GM12872 (cell line): ENCODE measurements around the gene DUSP18.

Experiments used
- TF ChIP-seq, protein P1 (sequence below): IDR thresholded peaks from 3 replicates; pipeline ENCODE4 v1.5.1; 2011; ENCODE audit warnings: low read depth, mild to moderate bottlenecking, low read length, moderate library complexity; ENCODE audit not compliant: insufficient read depth

DUSP18 gene

DNA sequence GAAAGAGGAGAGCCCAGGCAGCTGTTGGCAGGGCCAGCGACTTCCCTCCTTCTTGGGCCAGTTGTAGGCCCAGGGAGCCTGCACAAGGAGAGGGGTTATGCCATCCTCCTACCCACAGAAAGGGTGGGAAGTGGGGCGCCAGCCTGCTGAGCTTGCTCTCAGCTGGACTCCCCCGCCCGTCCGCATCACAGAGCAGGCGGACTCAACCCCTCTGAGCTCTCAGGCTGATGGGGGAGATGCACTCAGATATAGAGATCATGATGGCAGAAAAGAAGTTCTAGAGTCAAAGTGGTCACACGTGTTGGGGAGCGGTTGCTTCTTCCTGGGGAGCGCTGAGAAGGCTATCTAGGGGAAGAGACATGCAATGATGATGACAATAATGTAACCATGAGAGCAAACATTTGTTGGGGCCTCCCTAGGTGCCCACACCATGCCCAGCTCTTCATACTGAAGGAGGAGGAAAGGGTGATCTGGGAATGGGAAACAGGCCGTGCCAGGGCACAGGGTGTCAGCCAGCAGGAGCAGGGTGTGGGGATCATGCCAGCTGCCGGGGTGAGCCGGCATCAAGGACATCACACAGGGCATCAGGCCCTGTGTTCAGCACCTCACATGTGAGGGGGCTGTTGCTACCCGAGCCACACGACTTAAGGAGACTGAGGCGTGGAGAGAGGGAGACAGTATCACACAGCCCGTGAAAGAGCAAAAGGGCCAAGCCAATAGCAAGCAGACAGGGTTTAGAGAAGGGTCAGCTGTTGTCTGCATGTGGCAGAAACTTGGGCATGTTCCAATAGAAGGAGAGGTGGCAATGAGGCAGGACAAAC, 24.4 kb downstream of the DUSP18 start:
- TF ChIP-seq, protein P1, sequence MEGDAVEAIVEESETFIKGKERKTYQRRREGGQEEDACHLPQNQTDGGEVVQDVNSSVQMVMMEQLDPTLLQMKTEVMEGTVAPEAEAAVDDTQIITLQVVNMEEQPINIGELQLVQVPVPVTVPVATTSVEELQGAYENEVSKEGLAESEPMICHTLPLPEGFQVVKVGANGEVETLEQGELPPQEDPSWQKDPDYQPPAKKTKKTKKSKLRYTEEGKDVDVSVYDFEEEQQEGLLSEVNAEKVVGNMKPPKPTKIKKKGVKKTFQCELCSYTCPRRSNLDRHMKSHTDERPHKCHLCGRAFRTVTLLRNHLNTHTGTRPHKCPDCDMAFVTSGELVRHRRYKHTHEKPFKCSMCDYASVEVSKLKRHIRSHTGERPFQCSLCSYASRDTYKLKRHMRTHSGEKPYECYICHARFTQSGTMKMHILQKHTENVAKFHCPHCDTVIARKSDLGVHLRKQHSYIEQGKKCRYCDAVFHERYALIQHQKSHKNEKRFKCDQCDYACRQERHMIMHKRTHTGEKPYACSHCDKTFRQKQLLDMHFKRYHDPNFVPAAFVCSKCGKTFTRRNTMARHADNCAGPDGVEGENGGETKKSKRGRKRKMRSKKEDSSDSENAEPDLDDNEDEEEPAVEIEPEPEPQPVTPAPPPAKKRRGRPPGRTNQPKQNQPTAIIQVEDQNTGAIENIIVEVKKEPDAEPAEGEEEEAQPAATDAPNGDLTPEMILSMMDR = no peak

- TF ChIP-seq, protein P1 = no peak
These were observed 26.7 kb downstream of the DUSP18 start for GRCh38 chr22:30640839-30641430.

DNA sequence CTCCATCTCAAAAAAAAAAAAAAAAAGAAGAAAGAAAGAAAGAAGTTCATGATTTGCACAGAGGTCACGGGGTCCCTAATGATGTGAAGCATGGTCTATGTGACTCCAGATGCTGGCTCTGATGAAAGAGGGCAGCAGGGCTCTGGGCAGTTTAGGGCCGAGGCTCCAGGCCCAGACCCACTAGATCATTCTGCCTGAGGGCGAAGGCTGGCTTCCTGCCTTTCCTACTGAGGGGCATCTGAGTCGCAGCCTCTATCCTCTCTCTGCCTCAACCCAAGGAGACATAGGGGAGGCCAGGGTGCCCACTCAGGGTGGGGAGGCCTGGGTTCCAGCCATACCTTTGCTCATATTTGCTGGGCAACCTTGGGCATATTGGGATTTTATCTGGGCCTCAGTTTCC, 27.3 kb downstream of the DUSP18 start:
- TF ChIP-seq, protein P1 = no peak

DNA sequence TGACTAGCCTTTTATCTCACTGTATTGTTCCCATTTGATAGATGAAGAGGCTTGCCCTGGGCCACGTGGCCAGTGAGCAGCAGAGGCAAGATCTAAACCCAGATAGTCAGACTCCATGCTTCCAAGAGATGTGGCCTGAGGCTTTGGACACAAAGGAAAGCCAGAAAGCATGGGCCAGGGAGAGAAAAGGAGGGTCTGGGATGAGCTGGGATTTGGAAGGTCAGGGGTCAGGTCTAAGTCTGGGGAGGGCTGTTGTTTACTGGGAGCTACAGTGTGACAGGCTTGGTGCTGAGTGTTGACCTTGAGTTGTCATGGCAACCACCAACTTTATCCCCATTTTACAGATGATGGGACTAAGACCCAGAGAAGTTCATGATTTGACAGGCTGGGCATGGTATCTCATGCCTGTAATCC, 30.0 kb downstream of the DUSP18 start:
- TF ChIP-seq, protein P1 = no peak

DNA sequence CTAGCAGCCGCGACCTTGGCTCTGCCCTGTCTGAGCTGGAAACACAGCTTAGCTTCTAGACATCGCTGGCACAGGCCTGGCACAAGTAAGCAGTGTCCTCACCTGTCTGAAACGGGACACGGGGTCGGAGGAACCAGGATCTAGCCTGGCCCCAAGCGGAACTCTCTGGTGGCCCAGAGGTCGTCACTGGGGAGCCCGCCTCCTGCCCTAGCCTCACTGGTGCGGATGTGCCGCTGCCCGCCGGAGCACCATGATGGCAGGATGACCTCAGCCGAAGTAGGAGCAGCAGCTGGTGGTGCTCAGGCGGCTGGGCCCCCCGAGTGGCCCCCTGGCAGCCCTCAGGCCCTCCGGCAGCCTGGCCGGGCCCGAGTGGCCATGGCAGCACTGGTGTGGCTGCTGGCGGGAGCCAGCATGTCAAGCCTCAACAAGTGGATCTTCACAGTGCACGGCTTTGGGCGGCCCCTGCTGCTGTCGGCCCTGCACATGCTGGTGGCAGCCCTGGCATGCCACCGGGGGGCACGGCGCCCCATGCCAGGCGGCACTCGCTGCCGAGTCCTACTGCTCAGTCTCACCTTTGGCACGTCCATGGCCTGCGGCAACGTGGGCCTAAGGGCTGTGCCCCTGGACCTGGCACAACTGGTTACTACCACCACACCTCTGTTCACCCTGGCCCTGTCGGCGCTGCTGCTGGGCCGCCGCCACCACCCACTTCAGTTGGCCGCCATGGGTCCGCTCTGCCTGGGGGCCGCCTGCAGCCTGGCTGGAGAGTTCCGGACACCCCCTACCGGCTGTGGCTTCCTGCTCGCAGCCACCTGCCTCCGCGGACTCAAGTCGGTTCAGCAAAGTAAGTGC, 31.2 kb downstream of the DUSP18 start:
- TF ChIP-seq, protein P1 = no peak

- TF ChIP-seq, protein P1 = peak; percentile 22; the same call in 2 of the 3 replicates
These were observed 32.1 kb downstream of the DUSP18 start, which contains the start of gene SLC35E4 for GRCh38 chr22:30635273-30636225. TSS of gene SLC35E4 (plus strand) at chr22:30635781. CDS start at chr22:30636451, 670 bp downstream.
